Bone marrow (tissue), 2 donors: Measurements from ENCODE around the gene CNIH2.
A peak's percentile ranks its signal among the peaks of the same experiment; 100 is the strongest.
"Not testable (repeated sequence)": the region's sequence is repeated elsewhere in the genome, so short reads cannot be mapped to it uniquely, and the experiment has no call there.

ENCODE experiments used
- DNase-seq, 2 donors: peaks; one replicate each; lab custom pipeline; 2025; lab: John Stamatoyannopoulos, UW

CNIH2 gene

DNA sequence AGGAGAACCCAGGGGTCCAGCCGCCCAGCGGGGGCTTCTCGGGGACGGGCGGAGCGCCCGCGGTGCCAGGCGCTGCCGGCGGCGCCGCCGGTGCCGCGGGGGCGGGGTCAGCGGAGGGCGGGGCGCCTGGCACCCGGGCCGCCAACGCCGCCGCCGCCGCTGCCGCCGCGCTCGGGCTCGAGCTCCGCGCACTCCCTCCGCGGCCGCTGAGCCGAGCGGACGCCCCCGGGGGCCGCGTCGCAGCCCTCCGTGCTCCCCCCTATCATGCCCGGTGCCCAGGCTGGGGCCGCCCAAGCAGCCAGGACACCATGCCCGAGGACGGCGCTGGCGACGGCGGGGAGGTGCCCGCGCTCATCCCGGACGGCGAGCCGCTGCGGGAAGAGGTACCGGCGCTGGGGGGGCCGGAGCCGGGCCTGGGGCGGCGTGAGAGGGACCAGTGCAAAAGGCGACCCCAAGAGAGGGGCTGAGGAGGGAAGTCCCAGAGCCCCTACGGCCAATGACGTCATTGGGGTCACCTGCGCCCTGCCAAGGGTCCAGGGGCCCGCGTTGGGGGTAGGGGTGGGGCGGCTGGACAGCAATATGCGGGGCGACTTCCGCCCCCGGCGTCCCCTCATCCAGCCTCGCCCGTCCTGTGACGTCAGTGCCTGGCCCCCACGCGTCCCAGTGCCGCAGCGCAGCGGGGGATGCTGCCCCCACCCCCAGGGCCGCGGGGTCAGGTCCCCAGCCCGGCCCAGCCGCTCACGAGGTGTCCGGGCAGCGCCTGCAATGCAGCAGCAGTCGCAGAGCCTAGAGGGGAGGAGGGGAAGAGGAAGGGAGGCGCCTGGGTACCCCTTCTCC is 13.9 kb downstream of the CNIH2 start, which contains the start of gene TMEM151A:
TSS of gene TMEM151A (plus strand) at position 189 of the 837 bp plus-strand sequence. CDS start at position 309, 120 bp downstream.
- DNase-seq: no peak

DNA sequence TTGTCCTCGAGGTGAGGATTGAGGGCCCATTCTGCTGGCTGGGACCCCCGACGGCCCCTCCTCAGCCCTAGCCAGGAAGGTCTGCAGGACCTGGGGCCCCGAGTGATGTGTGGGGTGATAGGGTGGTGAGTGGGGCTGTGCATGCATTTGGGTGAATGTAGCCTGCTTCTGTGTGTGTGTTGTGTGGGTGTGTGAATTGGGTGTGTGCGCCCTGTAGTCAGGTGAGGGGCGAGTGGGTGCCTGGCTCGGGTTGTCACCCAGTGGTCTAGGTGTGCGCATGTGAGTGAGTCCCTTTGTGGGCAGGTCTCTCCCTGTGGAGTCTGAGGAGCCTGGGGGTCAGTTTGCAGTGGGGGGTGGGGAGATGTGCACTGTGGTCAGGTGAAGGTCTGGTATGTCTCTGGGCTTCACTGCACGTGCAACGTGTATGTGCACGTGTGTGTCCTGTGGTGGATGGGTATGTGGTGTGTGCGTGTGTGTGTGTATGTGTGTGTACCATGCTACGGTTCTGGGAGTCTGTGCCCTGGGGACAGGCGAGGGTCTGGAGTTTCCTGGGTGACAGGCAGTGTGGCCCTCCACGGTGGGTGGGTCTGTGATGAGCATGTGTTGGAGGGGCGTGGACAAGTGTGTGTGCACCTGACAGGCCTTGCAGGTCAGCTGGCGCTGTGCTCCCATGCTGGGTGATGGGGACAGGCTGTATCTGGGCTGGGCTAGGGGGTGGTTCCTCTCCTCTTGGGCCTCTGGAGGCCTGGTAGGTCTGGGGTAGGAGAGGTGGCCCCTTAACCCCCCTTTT is 14.8 kb downstream of the CNIH2 start:
- DNase-seq: no peak

- no peak for DNase-seq
These were observed 15.4 kb downstream of the CNIH2 start for GRCh38 chr11:66293352-66293751.

DNA sequence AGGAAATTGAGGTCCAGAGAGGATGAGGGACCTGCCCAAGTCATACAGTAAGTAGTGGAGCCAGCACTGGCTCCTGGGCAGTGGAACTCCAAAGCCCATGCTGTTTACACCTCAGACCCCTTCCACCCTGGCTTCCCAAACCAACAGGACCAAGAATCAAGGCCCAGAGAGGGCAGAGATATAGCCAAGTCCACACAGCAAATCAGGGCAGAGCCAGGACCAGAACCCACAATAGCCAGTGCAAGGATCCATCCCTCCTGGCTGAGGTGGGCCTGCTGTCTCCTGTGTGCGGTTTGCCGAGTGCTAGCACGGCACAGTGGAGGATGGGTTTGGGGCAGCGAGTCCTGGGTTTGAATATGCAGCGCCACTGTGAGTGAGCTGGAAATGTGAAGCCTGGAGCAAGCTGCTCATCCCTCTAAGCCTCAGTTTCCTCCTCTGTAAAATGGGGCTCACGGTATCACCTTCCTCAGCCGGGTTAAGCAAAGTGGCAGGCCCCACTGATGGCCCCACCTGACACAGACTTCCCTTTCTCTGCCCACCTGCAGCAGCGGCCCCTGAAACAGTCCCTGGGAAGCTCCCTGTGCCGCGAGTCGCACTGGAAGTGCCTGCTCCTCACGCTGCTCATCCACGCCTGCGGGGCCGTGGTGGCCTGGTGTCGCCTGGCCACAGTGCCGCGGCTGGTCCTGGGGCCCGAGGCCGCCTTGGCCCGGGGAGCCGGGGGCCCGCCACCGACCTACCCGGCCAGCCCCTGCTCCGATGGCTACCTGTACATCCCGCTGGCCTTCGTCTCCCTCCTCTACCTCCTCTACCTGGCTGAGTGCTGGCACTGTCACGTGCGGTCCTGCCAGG is 16.0 kb downstream of the CNIH2 start:
- DNase-seq: no peak

GRCh38 chr11:66294626-66295620 is 16.9 kb downstream of the CNIH2 start:
- no peak for DNase-seq

GRCh38 chr11:66297610-66298009 is 19.6 kb downstream of the CNIH2 start:
- no peak for DNase-seq

GRCh38 chr11:66299186-66299585 is 21.2 kb downstream of the CNIH2 start:
- DNase-seq: no peak

GRCh38 chr11:66302656-66303055 is 24.7 kb downstream of the CNIH2 start:
- no peak for DNase-seq

DNA sequence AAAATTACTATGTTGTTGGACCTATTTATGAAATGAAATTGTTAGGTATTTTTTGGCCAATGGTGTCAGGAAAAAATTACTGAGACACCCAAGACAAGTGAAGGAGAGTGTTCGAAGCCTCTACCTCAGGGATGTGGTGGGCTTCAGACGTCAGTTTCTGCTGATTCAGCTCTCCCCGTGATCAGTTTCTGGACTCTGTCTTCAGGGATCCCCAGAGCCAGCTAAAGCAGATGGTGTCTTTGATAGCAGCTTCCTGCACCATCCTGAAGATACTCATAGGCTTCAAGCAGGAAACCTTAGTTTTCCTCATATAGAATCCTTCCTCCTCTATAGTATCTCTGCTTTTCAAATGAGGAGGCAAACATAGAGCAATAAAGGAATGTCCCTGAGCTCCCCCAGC is 31.5 kb downstream of the CNIH2 start:
- no peak for DNase-seq

DNA sequence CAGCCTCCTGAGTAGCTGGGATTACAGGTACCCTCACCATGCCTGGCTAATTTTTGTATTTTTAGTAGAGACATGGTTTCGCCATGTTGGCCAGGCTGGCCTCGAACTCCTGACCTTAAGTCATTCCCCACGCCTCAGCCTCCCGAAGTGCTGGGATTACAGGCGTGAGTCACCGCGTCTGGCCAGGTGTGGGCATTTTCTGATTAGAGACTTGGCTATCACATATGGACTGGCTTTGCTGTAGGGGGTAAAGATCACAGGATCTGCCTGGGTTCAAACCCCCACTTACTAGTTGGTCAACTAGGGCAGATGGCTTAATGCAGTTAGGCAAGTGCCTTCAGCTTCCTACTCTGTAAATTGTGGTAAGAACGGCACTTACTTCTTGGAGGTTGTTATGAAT is 32.3 kb downstream of the CNIH2 start:
- DNase-seq: no peak

GRCh38 chr11:66310803-66311440 is 32.9 kb downstream of the CNIH2 start:
- DNase-seq: not testable (repeated sequence)

DNA sequence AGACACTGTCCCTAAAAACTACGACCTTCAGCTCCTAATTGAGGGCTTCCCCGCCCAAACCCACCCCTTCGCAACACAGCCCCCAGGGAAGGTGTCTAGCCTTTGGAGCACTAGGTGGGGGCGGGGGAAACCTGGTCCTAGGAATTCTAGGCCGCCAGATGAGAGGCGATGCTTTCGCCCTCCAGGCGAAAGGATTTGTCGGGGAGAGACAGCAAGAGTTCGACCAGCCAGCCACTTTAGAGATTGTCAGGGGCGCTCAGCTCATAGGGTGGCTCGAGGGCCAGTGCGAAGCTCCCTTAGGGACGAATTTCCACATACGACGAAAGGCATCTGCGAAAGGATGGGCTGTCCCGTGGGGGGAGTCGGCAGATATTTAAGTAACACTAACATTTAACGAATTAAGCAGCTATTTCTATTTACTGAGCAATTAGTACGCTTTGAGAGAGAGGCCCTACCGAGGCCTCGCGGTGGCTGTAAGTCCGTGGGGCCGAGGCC is 33.5 kb downstream of the CNIH2 start:
- DNase-seq: no peak

DNA sequence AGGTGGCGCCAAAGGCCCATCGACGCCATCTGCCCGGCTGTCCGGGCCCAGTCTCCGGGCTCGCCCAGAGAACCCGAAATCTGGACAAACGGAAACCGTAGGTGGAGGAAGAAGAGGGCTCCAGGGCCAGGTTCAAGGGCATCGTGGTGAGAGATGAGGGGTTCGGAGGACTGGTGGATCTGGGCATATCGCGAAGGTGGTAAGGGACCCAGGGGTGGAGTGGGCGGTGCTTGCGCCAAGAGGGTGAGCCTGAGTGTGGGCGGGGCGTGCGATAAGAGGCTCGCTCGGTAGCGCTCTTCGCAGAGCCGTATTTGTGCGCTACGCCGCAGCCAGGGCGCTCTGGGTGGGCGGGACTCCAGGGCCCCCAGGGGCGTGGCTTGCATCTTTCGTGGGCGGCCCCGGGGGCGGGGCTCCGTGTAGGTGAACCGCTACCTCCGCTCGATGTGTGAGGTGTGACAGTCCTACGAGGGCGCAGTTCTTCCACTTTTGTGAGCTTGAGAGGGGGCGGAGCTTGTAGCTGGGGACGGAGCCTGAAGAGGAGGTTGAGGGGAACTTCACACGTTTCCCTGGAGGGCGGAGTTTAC is 34.1 kb downstream of the CNIH2 start:
- peak; percentile 87 to 96 for DNase-seq

DNA sequence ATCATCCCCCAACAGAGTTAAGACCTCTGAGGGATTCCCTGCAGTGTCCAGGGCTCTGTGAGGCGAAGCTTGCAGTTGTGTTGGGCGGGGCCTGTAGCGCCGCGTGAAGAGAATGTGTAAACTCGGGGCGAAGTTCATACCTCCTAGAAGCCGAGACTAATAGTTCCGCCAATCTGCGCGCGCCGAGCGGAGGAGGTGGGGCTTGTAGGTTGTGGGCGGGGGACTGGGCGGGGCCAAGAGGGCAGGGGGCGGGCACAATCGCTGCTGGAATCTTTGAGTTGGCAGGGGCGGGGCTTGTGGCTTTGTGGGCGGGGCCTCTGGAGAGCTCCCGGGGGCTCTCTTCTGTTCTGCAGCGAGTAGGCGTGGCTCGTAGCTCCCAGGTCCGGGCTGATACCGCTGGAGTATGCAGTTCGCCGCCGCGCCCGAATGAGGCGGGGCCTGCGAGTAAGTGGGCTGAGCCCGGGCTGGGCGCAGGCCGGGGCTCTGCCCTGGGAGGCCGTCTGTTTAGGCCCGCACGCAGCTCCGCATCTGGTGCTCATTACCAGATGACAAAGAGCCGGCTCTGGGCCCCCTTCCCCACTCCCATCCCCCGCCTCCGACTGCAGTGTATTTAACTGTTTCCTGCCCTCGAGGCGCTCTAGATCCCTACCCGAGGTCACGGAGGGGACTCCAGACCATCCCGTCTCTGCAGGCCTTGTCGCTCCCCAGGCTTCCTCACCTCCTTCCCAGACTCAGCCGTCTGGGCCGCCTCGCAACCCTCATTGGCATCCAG is 34.8 kb downstream of the CNIH2 start:
- peak; percentile 96 to 97 for DNase-seq

DNA sequence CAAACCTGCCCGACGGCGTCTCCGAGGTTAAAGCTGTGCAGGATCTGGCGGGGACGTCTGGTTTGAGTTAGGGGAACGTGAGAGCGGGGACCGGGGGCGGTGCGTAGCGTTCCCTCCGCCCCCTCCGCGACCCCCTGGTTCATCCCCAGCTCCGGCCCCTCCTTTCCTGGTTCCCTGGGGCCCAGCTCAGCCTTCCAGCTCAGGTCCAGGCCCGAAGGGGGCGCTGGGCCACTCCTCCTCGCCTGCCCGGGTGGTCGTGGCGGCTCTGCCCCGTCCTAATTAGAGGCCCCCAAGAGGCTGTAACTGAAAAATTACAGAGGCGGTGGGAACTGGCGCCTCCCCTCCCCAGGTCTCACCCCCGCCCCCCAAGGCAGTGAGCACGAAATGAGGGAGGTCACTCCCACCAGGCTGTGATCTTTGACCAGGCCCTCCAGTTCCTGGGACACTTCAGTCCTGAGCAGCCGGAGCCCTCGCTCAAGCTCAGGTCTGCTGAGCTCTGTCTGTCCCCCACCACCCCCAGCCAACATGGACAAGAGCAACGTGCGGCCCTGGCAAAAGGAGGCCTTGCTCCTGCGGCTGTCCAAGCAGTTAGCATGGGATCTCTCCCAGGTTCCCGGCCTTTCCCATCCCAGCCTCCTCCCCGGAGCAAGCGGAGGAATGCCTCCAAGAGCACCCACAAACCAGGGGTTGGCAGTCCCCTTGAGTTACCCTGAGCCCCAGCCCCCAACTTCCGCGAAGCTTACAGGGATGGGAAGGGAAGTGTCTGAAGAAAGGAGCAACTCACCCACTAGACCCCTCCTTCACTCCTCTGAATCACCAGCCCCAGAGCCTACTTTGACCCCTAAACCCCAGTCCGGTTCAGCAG is 35.6 kb downstream of the CNIH2 start:
- DNase-seq: no peak

DNA sequence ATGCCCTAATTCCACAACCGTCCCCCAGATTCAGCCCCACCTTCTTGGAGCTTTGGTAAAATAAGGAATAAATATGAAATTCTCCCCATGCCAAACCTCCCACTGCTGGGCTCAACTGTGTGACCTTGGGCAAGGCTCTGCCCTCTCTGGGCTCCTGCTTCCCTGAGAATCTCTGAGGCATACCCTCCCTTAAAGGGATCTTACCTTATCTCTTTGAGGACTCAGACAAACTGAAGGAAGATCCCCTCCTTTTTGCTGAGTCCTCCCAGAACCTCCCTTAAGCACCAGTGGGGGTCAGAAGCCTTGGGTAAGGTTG is 36.2 kb downstream of the CNIH2 start:
- no peak for DNase-seq

DNA sequence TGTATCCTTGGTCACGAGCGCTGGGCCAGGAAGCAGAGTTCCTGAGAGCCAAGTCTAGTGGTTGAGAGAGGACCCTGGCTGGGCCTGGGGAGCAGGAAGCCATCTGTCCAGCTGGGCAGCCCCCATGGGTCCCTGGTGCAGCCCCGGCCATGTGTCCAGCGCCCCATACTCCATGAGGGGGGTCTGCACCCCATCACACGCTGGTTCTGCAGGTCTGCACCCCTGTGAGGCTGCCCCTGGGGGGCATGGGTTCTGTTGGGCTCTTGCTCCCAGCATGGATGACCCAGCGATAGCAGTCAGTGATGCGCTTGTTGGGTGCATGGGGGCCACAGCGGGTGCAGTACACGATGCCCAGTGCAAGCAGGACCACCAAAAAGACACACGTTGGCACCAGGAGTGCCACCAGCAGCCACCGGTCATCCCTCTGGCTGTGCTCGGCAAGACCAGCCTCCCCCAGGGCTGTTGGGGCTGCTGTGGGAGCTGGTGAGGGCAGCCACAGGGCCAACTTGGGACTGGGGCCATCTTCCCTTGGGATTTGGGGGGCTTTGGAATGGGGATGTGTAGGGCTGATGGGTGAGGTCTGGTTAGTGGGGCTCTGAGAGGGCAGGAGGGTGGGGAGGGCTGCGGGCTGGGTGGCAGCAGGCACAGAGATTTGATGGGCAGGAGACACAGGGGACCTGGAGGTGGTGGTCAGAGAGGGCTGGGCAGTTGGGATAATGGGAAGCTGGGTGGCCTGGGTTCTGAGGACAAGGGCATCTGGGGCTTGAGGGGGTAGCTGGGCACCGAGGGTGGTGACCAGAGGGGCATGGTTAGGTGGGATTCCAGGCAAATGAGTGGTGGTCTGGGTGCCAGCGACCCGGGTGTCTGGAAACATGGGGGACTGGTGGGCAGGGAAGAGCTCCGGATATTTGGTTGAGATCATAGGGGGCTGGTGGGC is 36.9 kb downstream of the CNIH2 start:
- DNase-seq: no peak
